Measurements from ENCODE around the gene LDLRAD4. TPM values are rescaled to one million over a fixed set of nuclear protein-coding genes. Genes with fewer than 3 reads are reported as not detected.

Gene LDLRAD4
- total and polyA plus RNA-seq, 2 experiments from 2014 or later: 0.73 to 1.9 TPM

DNA sequence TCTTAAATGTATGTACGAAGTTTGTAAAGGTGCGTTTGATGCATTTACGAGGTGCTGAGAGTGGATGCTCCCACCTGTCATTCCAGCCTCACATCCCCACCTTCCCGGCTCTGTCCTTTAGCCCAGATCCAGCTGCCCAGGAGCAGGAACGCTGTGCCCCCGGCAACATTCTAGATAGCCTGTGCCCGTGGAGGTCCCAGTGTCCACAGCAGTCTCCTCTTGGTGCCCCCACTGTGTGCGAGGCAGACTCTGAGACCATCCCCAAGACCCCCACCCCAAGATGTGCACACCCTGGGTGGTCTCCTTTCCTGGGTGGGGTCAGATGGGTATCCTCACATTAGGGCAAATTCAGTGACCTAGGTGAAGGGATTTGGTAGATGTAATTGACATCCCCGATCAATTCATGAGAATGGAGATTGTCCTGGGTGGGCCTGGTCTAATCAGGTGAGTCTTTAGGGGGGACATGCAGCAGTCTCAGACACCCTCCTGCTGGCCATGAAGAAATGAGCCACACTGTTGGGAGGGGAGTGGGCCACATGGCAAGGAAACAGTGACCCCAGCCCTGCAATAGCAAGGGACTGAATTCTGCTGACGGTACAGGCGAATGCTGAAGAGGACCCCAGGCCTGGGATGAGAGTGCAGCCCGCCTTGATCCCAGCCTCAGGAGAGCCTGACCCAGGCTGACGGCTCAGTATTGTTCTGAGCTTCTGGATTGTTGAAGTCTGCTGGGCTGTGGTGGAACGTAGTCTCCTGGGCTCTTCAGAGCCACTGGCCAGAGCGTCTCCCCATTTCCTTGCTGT, 304.5 kb downstream of the LDLRAD4 start:
- no peaks in the 10 kb centered on the region for H3K36me3 Mint-ChIP-seq (ENCODE audit: low read depth)
- no peaks in the 10 kb centered on the region for H4K20me1 ChIP-seq (replicated peaks; ENCODE audit: insufficient read depth)
- no peak for ATAC-seq

DNA sequence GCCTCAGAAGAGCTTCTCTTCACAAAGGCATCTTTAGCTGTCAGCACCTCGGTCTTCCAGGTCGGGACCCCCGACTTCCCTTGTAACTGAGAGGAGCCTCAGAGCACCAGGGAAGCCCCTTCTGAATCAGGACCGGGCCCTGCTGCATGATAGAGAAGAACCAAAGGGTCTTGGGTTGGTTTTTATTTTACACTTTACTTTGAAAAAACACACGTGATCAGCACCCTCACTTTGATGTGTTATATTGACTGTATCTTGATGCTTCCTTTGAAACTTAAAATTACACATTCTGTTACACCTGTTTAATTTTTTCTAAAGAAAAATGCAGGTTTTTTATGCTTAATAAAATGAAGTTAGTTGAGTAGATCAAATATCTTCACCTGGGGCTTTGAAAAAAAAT, 305.5 kb downstream of the LDLRAD4 start:
- no peak overlapping the region for H3K4me2 ChIP-seq
- DNase-seq (ENCODE audit: low spot score) (no peak), ATAC-seq (no peak)
- no peaks in the 10 kb centered on the region for H3K4me1 ChIP-seq (ENCODE audit: insufficient read depth)
- H3F3A ChIP-seq (replicated peaks; ENCODE audit: low read depth): no peaks in the 10 kb centered on the region
- H3K36me3 ChIP-seq (ENCODE audit: insufficient read depth): no peaks in the 10 kb centered on the region
- H3K9me2 ChIP-seq (ENCODE audit: insufficient read depth): no peaks in the 10 kb centered on the region
- Mint-ChIP-seq H3K4me3 (no peak overlapping the region), H3K27ac (no peak overlapping the region), H3K9me3 (no peaks in the 10 kb centered on the region), H3K4me1 (no peaks in the 10 kb centered on the region), H3K27me3 (ENCODE audit: insufficient read depth, low read depth, poor library complexity) (peaks cover 4% of the 10 kb centered on the region), H3K36me3 (ENCODE audit: low read depth) (no peaks in the 10 kb centered on the region)
- H3K4me3 ChIP-seq: no peak overlapping the region
- no peak overlapping the region for H2AFZ ChIP-seq
- H4K20me1 ChIP-seq (replicated peaks; ENCODE audit: insufficient read depth): no peaks in the 10 kb centered on the region
- no peaks in the 10 kb centered on the region for H3K27me3 ChIP-seq (ENCODE audit: insufficient read depth)
- H3K79me2 ChIP-seq (replicated peaks; ENCODE audit: insufficient read depth): no peaks in the 10 kb centered on the region
- no peak overlapping the region for H3K27ac ChIP-seq (ENCODE audit: low read depth)
- TF ChIP-seq ZNF331 (CRISPR knock-in tag; IDR thresholded peaks at IDR 0.05; ENCODE audit: low read depth) (no peak), NANOG (IDR thresholded peaks at IDR 0.05; ENCODE audit: borderline replicate concordance) (no peak), ZNF114 (CRISPR knock-in tag; IDR thresholded peaks at IDR 0.05) (no peak), CREB1 (CRISPR knock-in tag; IDR thresholded peaks at IDR 0.05; ENCODE audit: low read depth) (no peak), STAT1 (IDR thresholded peaks at IDR 0.05; ENCODE audit: unreplicated experiment) (no peak), JUNB (IDR thresholded peaks at IDR 0.05; ENCODE audit: unreplicated experiment) (no peak), EZH2phosphoT487 (IDR thresholded peaks at IDR 0.05; ENCODE audit: unreplicated experiment) (no peak), POLR2AphosphoS5 (IDR thresholded peaks at IDR 0.05; ENCODE audit: low read depth) (no peak), EZH2 (IDR thresholded peaks at IDR 0.05; ENCODE audit: low read depth, unreplicated experiment) (no peak)
- TF ChIP-seq, protein P1, sequence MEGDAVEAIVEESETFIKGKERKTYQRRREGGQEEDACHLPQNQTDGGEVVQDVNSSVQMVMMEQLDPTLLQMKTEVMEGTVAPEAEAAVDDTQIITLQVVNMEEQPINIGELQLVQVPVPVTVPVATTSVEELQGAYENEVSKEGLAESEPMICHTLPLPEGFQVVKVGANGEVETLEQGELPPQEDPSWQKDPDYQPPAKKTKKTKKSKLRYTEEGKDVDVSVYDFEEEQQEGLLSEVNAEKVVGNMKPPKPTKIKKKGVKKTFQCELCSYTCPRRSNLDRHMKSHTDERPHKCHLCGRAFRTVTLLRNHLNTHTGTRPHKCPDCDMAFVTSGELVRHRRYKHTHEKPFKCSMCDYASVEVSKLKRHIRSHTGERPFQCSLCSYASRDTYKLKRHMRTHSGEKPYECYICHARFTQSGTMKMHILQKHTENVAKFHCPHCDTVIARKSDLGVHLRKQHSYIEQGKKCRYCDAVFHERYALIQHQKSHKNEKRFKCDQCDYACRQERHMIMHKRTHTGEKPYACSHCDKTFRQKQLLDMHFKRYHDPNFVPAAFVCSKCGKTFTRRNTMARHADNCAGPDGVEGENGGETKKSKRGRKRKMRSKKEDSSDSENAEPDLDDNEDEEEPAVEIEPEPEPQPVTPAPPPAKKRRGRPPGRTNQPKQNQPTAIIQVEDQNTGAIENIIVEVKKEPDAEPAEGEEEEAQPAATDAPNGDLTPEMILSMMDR (conservative IDR thresholded peaks at IDR 0.05; ENCODE audit: low read depth in 2 of 2): no peak
- TF ChIP-seq, protein P2, sequence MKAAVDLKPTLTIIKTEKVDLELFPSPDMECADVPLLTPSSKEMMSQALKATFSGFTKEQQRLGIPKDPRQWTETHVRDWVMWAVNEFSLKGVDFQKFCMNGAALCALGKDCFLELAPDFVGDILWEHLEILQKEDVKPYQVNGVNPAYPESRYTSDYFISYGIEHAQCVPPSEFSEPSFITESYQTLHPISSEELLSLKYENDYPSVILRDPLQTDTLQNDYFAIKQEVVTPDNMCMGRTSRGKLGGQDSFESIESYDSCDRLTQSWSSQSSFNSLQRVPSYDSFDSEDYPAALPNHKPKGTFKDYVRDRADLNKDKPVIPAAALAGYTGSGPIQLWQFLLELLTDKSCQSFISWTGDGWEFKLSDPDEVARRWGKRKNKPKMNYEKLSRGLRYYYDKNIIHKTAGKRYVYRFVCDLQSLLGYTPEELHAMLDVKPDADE (IDR thresholded peaks at IDR 0.05): no peak
- TF ChIP-seq, protein P3, sequence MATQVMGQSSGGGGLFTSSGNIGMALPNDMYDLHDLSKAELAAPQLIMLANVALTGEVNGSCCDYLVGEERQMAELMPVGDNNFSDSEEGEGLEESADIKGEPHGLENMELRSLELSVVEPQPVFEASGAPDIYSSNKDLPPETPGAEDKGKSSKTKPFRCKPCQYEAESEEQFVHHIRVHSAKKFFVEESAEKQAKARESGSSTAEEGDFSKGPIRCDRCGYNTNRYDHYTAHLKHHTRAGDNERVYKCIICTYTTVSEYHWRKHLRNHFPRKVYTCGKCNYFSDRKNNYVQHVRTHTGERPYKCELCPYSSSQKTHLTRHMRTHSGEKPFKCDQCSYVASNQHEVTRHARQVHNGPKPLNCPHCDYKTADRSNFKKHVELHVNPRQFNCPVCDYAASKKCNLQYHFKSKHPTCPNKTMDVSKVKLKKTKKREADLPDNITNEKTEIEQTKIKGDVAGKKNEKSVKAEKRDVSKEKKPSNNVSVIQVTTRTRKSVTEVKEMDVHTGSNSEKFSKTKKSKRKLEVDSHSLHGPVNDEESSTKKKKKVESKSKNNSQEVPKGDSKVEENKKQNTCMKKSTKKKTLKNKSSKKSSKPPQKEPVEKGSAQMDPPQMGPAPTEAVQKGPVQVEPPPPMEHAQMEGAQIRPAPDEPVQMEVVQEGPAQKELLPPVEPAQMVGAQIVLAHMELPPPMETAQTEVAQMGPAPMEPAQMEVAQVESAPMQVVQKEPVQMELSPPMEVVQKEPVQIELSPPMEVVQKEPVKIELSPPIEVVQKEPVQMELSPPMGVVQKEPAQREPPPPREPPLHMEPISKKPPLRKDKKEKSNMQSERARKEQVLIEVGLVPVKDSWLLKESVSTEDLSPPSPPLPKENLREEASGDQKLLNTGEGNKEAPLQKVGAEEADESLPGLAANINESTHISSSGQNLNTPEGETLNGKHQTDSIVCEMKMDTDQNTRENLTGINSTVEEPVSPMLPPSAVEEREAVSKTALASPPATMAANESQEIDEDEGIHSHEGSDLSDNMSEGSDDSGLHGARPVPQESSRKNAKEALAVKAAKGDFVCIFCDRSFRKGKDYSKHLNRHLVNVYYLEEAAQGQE (IDR thresholded peaks at IDR 0.05; ENCODE audit: unreplicated experiment): no peak

More for the DNA sequence above, 304.5 kb downstream of the LDLRAD4 start:
- Histone ChIP-seq H3K79me2 (replicated peaks; ENCODE audit: insufficient read depth) (no peaks in the 10 kb centered on the region), H3F3A (replicated peaks; ENCODE audit: low read depth) (no peaks in the 10 kb centered on the region), H3K9me2 (ENCODE audit: insufficient read depth) (no peaks in the 10 kb centered on the region), H3K4me3 (no peak overlapping the region), H3K27me3 (ENCODE audit: insufficient read depth) (no peaks in the 10 kb centered on the region), H3K27ac (ENCODE audit: low read depth) (no peak overlapping the region), H2AFZ (no peak overlapping the region), H3K4me1 (ENCODE audit: insufficient read depth) (no peaks in the 10 kb centered on the region), H3K36me3 (ENCODE audit: insufficient read depth) (no peaks in the 10 kb centered on the region), H3K4me2 (no peak overlapping the region)
- no peaks in the 10 kb centered on the region for H3K4me1 Mint-ChIP-seq
- no peak overlapping the region for H3K27ac Mint-ChIP-seq
- TF ChIP-seq, protein P1 (conservative IDR thresholded peaks at IDR 0.05; ENCODE audit: low read depth in 2 of 2): peak in 1 of 2 experiments; percentile 41; a peak in 2 of 4 replicates
- TF ChIP-seq EZH2 (IDR thresholded peaks at IDR 0.05; ENCODE audit: low read depth, unreplicated experiment) (no peak), NANOG (IDR thresholded peaks at IDR 0.05; ENCODE audit: borderline replicate concordance) (no peak)
- H3K9me3 Mint-ChIP-seq: peaks cover 1% of the 10 kb centered on the region; the same call in 1 of the 3 replicates
- peaks cover 2% of the 10 kb centered on the region for H3K27me3 Mint-ChIP-seq (ENCODE audit: insufficient read depth, low read depth, poor library complexity)
- no peak overlapping the region for H3K4me3 Mint-ChIP-seq
- DNase-seq (ENCODE audit: low spot score): no peak

Measured in GM23338 (cell line).